Tibial artery (tissue), 4 donors: Measurements from ENCODE around the gene CDH20.

Source experiments
- DNase-seq, 2 donors: peaks; one replicate each; pipeline ENCODE4 v3.0.0-alpha.2; 2019
- H3K27ac ChIP-seq, 2 donors: fragments of 200-600 bp; sonication (generic) in 1 of 2; 1 replicate in 1 of 2; 2 replicates in 1 of 2; pipeline ENCODE4 v1.5.1; 2018 to 2019; ENCODE audit warnings: mild to moderate bottlenecking in 1 of 2
- H3K27me3 ChIP-seq, 2 donors: fragments of 200-600 bp; sonication (generic) in 1 of 2; one replicate each; pipeline versions ENCODE4 v1.5.1 to v1.6.0; 2016 to 2019
- H3K36me3 ChIP-seq, 3 donors: fragments of 200-600 bp; sonication (generic) in 2 of 3; one replicate each; pipeline ENCODE4 v1.5.1; 2016 to 2019; ENCODE audit warnings: mild to moderate bottlenecking in 2 of 3
- H3K4me1 ChIP-seq, 4 donors: fragments of 200-600 bp; sonication (generic) in 2 of 4; 1 replicate in 3 of 4; 2 replicates in 1 of 4; pipeline ENCODE4 v1.5.1; 2016 to 2019
- H3K4me3 ChIP-seq, 2 donors: fragments of 200-600 bp; sonication (generic) in 1 of 2; 1 replicate in 1 of 2; 2 replicates in 1 of 2; pipeline ENCODE4 v1.5.1; 2018 to 2019; ENCODE audit warnings: mild to moderate bottlenecking in 2 of 2
- H3K9me3 ChIP-seq, 3 donors: fragments of 200-600 bp; sonication (generic) in 1 of 3; one replicate each; pipeline ENCODE4 v1.5.1; 2016 to 2019
- CTCF ChIP-seq, 2 experiments: fragments of 200-600 bp in 1 of 2; fragments of 450-650 bp in 1 of 2; IDR thresholded peaks; one replicate each; pipeline ENCODE4 v1.5.1; 2017 to 2019; ENCODE audit warnings: antibody characterized with exemption in 2 of 2, mild to moderate bottlenecking in 1 of 2, moderate library complexity in 1 of 2
- intact Hi-C: fragments of 100-400 bp; cut with DNase I; formaldehyde crosslinking; loops from one replicate; pipeline ENCODE4 v1.15.0; 2023; ENCODE audit warnings: low total_unique reads

The CDH20 gene

GRCh38 chr18:61475931-61476330 is 142.7 kb downstream of the CDH20 start:
- no peak overlapping the region for H3K4me3 ChIP-seq
- no peaks in the 10 kb centered on the region for H3K36me3 ChIP-seq
- H3K9me3 ChIP-seq = no peaks in the 10 kb centered on the region
- intact Hi-C loops = loop anchor here (10.0 kb wide), 1 partner anchor 59 kb away; no protein-coding TSS in a partner anchor
- H3K4me1 ChIP-seq = no peaks in the 10 kb centered on the region
- H3K27me3 ChIP-seq = no peaks in the 10 kb centered on the region
- TF ChIP-seq CTCF (IDR thresholded peaks at IDR 0.05) = no peak
- H3K27ac ChIP-seq = no peak overlapping the region
- no peak for DNase-seq

GRCh38 chr18:61489334-61489733 is 156.1 kb downstream of the CDH20 start:
- Histone ChIP-seq H3K9me3 (no peaks in the 10 kb centered on the region), H3K27ac (no peak overlapping the region), H3K4me3 (no peak overlapping the region), H3K36me3 (no peaks in the 10 kb centered on the region), H3K27me3 (no peaks in the 10 kb centered on the region), H3K4me1 (no peaks in the 10 kb centered on the region)
- no peak for DNase-seq
- no peak for TF ChIP-seq CTCF (IDR thresholded peaks at IDR 0.05)
- intact Hi-C loops = no loop called here

DNA sequence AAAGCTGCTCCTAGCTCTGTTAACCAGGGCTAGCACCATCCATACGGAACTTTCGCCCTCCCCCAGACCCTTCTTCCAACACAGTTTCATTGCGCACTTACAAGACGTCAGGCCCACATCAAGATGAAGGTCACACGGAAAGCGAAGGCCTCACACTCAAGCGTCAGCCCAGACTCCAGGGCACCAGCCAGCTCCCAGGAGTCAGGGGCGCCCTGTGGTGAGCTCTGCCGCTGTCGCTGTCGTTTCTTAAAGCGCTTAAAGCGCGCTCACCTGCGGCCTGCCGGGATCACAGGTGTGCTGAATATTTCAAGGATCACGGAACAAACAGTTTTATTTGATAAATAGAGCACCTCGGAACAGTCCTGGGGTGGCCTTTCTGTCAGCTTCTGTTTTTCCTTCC is 163.1 kb downstream of the CDH20 start:
- Histone ChIP-seq H3K36me3 (no peaks in the 10 kb centered on the region), H3K4me1 (no peaks in the 10 kb centered on the region), H3K27ac (no peak overlapping the region), H3K9me3 (no peaks in the 10 kb centered on the region), H3K4me3 (no peak overlapping the region), H3K27me3 (no peaks in the 10 kb centered on the region)
- no peak for TF ChIP-seq CTCF (IDR thresholded peaks at IDR 0.05)
- no peak for DNase-seq
- intact Hi-C loops = loop anchor here (10.0 kb wide), 1 partner anchor 1502 kb away; no protein-coding TSS in a partner anchor

GRCh38 chr18:61497422-61497821 is 164.2 kb downstream of the CDH20 start:
- Histone ChIP-seq H3K36me3 (no peaks in the 10 kb centered on the region), H3K4me3 (no peak overlapping the region), H3K27me3 (no peaks in the 10 kb centered on the region), H3K27ac (no peak overlapping the region), H3K9me3 (no peaks in the 10 kb centered on the region), H3K4me1 (no peaks in the 10 kb centered on the region)
- intact Hi-C loops = loop anchor here (10.0 kb wide), 1 partner anchor 1503 kb away; no protein-coding TSS in a partner anchor
- TF ChIP-seq CTCF (IDR thresholded peaks at IDR 0.05) = no peak
- no peak for DNase-seq

DNA sequence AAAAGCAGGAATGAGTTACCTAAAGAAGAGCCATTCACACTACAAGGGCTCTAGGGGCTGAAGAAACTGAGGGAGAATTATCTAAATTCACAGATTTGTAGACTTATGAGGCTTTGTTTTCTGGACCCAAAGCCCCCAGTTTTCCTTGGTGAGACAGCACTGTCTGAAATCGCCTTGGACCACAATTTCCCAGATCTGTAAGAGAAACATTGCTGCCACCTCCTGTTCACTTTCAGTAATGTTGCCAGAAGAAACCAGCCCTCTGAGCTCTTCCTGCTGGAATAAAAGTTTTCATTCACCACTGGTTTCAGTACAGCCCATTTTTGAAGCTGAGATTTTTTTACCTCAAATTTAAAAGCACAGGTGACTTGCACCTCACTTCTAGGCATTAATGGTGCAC is 169.2 kb downstream of the CDH20 start:
- intact Hi-C loops = no loop called here
- Histone ChIP-seq H3K36me3 (no peaks in the 10 kb centered on the region), H3K4me1 (no peaks in the 10 kb centered on the region), H3K27ac (no peak overlapping the region), H3K27me3 (no peaks in the 10 kb centered on the region), H3K9me3 (no peaks in the 10 kb centered on the region), H3K4me3 (no peak overlapping the region)
- peak in 1 of 2 donors; percentile 23 for DNase-seq
- peak; percentile 71 for TF ChIP-seq CTCF (IDR thresholded peaks at IDR 0.05)

- H3K4me3 ChIP-seq = no peak overlapping the region
- intact Hi-C loops = no loop called here
- H3K4me1 ChIP-seq = no peaks in the 10 kb centered on the region
- no peaks in the 10 kb centered on the region for H3K36me3 ChIP-seq
- no peaks in the 10 kb centered on the region for H3K9me3 ChIP-seq
- no peaks in the 10 kb centered on the region for H3K27me3 ChIP-seq
- no peak for DNase-seq
- no peak overlapping the region for H3K27ac ChIP-seq
- TF ChIP-seq CTCF (IDR thresholded peaks at IDR 0.05) = no peak
Measured at GRCh38 chr18:61503688-61504087, 170.5 kb downstream of the CDH20 start.
